ENCODE measurements around the gene CBFB.

Gene CBFB

DNA sequence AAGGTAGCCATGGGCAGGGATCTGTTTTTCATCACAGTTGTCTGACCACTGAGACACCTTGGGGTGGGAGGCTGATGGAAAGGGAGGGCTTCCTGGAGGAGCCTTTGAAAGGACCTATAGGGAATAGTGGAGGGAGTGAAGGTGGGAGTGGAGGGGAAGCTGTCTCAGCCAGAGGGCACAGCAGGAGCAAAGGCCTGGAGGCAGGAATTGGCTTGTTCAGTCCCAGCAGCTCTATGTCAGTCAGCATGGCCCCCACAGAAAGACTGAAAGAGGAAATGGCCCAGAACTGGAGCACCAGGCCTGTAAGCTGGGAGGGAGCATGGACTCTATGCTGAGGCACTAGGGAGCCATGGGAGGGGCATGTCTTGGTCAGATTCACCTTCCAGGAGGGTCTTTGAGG is 12.8 kb upstream of the CBFB start:
- Histone ChIP-seq H3K27ac (ENCODE audit: low read depth in 2 of 2, low read length in 2 of 2) (no peak overlapping the region), H3K4me3 (ENCODE audit: low read length in 2 of 2) (no peak overlapping the region), H3K9ac (ENCODE audit: low read depth in 1 of 2, low read length in 2 of 2) (no peak overlapping the region), H3K27me3 (ENCODE audit: control insufficient read depth in 2 of 2, insufficient read depth in 2 of 2, low read length in 2 of 2) (peaks cover 12 to 20% of the 10 kb centered on the region in 2 donors), H3K36me3 (ENCODE audit: control insufficient read depth in 2 of 2, insufficient read depth in 2 of 2, low read length in 2 of 2) (no peaks in the 10 kb centered on the region), H3K9me3 (ENCODE audit: control insufficient read depth in 2 of 2, low read length in 2 of 2) (no peaks in the 10 kb centered on the region), H3K4me1 (ENCODE audit: control insufficient read depth in 2 of 2, insufficient read depth in 2 of 2, low read length in 2 of 2) (peaks cover 9 to 11% of the 10 kb centered on the region in 2 donors)

DNA sequence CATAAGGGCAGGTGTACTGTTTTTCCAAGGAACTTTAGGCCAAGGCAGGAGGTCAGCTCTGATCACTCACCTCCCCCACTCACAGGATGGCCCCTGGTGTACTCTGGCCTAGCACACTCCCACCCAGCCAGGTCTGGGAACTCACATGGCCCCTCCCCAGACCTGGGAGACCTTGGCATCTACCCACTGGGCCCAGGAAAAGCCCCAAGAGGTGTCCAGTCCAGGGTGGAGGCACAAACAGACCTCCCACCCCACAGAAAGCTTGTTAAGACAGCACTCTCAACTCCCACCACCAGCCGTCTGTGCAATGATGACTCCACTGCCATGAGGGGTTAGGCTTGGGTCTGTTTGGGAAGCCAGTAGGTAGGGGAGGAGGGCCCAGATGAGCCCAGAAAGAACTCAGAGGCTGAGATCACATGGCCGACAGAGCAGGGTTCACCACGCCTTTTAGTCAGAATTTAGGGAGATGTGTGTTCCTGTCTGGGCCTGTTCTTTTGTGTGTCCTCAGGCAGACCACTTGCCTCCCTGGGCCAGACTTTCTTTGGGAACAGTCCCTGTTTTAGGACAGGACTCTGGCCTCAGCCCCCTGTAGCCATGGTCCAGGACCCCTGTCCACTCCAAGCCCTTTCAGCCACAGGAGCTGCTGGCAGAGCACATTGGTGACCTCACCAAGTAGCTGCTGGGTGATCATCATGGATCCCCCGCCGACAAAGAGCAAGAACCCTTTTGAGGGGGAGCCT is 12.1 kb upstream of the CBFB start:
- H3K4me3 ChIP-seq (ENCODE audit: low read length in 2 of 2), result no peak overlapping the region
- H3K36me3 ChIP-seq (ENCODE audit: control insufficient read depth in 2 of 2, insufficient read depth in 2 of 2, low read length in 2 of 2), result no peaks in the 10 kb centered on the region
- no peak overlapping the region for H3K27ac ChIP-seq (ENCODE audit: low read depth in 2 of 2, low read length in 2 of 2)
- peaks cover 9 to 11% of the 10 kb centered on the region in 2 donors for H3K4me1 ChIP-seq (ENCODE audit: control insufficient read depth in 2 of 2, insufficient read depth in 2 of 2, low read length in 2 of 2)
- H3K27me3 ChIP-seq (ENCODE audit: control insufficient read depth in 2 of 2, insufficient read depth in 2 of 2, low read length in 2 of 2), result peaks cover 12 to 20% of the 10 kb centered on the region in 2 donors
- H3K9ac ChIP-seq (ENCODE audit: low read depth in 1 of 2, low read length in 2 of 2), result no peak overlapping the region
- H3K9me3 ChIP-seq (ENCODE audit: control insufficient read depth in 2 of 2, low read length in 2 of 2), result no peaks in the 10 kb centered on the region

- H3K27me3 ChIP-seq (ENCODE audit: control insufficient read depth in 2 of 2, insufficient read depth in 2 of 2, low read length in 2 of 2), result peaks cover 12 to 20% of the 10 kb centered on the region in 2 donors
Measured at GRCh38 chr16:67017421-67017750, 11.6 kb upstream of the CBFB start.

GRCh38 chr16:67017810-67018488 is 11.0 kb upstream of the CBFB start:
- H3K36me3 ChIP-seq (ENCODE audit: control insufficient read depth in 2 of 2, insufficient read depth in 2 of 2, low read length in 2 of 2), result no peaks in the 10 kb centered on the region
- H3K27ac ChIP-seq (ENCODE audit: low read depth in 2 of 2, low read length in 2 of 2), result no peak overlapping the region
- peaks cover 9 to 11% of the 10 kb centered on the region in 2 donors for H3K4me1 ChIP-seq (ENCODE audit: control insufficient read depth in 2 of 2, insufficient read depth in 2 of 2, low read length in 2 of 2)
- no peak overlapping the region for H3K9ac ChIP-seq (ENCODE audit: low read depth in 1 of 2, low read length in 2 of 2)
- H3K4me3 ChIP-seq (ENCODE audit: low read length in 2 of 2), result no peak overlapping the region
- H3K9me3 ChIP-seq (ENCODE audit: control insufficient read depth in 2 of 2, low read length in 2 of 2), result no peaks in the 10 kb centered on the region
- peaks cover 12 to 19% of the 10 kb centered on the region in 2 donors for H3K27me3 ChIP-seq (ENCODE audit: control insufficient read depth in 2 of 2, insufficient read depth in 2 of 2, low read length in 2 of 2)

More at GRCh38 chr16:67017421-67017750, 11.6 kb upstream of the CBFB start:
- no peaks in the 10 kb centered on the region for H3K9me3 ChIP-seq (ENCODE audit: control insufficient read depth in 2 of 2, low read length in 2 of 2)
- no peaks in the 10 kb centered on the region for H3K36me3 ChIP-seq (ENCODE audit: control insufficient read depth in 2 of 2, insufficient read depth in 2 of 2, low read length in 2 of 2)
- H3K9ac ChIP-seq (ENCODE audit: low read depth in 1 of 2, low read length in 2 of 2), result no peak overlapping the region
- H3K4me1 ChIP-seq (ENCODE audit: control insufficient read depth in 2 of 2, insufficient read depth in 2 of 2, low read length in 2 of 2), result peaks cover 9 to 11% of the 10 kb centered on the region in 2 donors
- H3K27ac ChIP-seq (ENCODE audit: low read depth in 2 of 2, low read length in 2 of 2), result no peak overlapping the region
- H3K4me3 ChIP-seq (ENCODE audit: low read length in 2 of 2), result no peak overlapping the region

DNA sequence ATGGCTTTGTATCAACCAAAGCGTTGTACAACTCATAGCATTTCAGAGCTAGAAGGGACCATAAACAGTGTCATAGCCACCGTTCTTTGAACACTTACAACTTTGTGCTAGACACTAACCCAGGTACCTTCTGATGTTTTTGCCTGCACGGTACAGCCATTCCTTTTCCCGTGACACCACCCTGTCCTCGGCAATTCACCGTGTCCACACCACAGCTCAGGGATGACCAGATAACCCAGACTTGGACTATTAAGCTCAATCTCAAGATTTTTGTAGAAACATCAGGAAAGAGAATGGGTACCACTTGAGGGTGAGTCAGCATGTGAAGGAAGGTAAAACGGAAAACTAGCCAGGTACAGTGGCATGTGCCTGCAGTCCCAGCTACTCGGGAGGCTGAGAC is 9.8 kb upstream of the CBFB start:
- H3K27ac ChIP-seq (ENCODE audit: low read depth in 2 of 2, low read length in 2 of 2), result no peak overlapping the region
- H3K4me3 ChIP-seq (ENCODE audit: low read length in 2 of 2), result no peak overlapping the region
- peaks cover 3 to 4% of the 10 kb centered on the region in 2 donors for H3K4me1 ChIP-seq (ENCODE audit: control insufficient read depth in 2 of 2, insufficient read depth in 2 of 2, low read length in 2 of 2)
- no peak overlapping the region for H3K9ac ChIP-seq (ENCODE audit: low read depth in 1 of 2, low read length in 2 of 2)
- no peaks in the 10 kb centered on the region for H3K36me3 ChIP-seq (ENCODE audit: control insufficient read depth in 2 of 2, insufficient read depth in 2 of 2, low read length in 2 of 2)
- no peaks in the 10 kb centered on the region for H3K9me3 ChIP-seq (ENCODE audit: control insufficient read depth in 2 of 2, low read length in 2 of 2)
- peaks cover 6 to 10% of the 10 kb centered on the region in 2 donors for H3K27me3 ChIP-seq (ENCODE audit: control insufficient read depth in 2 of 2, insufficient read depth in 2 of 2, low read length in 2 of 2)

DNA sequence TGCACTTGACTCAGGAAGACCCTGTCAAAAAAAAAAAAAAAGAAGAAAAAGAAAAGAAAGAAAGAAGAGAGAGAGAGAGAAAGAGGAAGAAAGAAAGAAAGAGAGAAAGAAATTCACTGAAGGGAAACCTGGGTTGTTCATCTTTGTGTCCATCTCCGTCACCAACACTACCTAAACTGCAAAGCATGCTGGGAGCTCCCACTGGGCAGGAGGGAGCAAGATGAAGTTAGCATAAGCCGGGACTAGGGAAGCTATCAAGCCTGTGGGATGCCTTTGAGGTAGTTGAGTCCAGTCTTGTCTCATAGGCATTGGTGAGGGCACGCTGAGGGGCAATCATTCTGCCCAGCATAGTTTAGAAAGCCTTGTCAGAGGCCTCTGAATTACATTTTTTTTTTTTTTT is 7.6 kb upstream of the CBFB start:
- Histone ChIP-seq H3K9me3 (ENCODE audit: control insufficient read depth in 2 of 2, low read length in 2 of 2) (no peaks in the 10 kb centered on the region), H3K36me3 (ENCODE audit: control insufficient read depth in 2 of 2, insufficient read depth in 2 of 2, low read length in 2 of 2) (no peaks in the 10 kb centered on the region), H3K27me3 (ENCODE audit: control insufficient read depth in 2 of 2, insufficient read depth in 2 of 2, low read length in 2 of 2) (peaks cover 0 to 1% of the 10 kb centered on the region in 2 donors), H3K4me3 (ENCODE audit: low read length in 2 of 2) (no peak overlapping the region), H3K9ac (ENCODE audit: low read depth in 1 of 2, low read length in 2 of 2) (no peak overlapping the region), H3K27ac (ENCODE audit: low read depth in 2 of 2, low read length in 2 of 2) (no peak overlapping the region), H3K4me1 (ENCODE audit: control insufficient read depth in 2 of 2, insufficient read depth in 2 of 2, low read length in 2 of 2) (no peaks in the 10 kb centered on the region)

GRCh38 chr16:67022531-67023214 is 6.3 kb upstream of the CBFB start:
- Histone ChIP-seq H3K27me3 (ENCODE audit: control insufficient read depth in 2 of 2, insufficient read depth in 2 of 2, low read length in 2 of 2) (no peaks in the 10 kb centered on the region), H3K36me3 (ENCODE audit: control insufficient read depth in 2 of 2, insufficient read depth in 2 of 2, low read length in 2 of 2) (no peaks in the 10 kb centered on the region), H3K9me3 (ENCODE audit: control insufficient read depth in 2 of 2, low read length in 2 of 2) (no peaks in the 10 kb centered on the region), H3K27ac (ENCODE audit: low read depth in 2 of 2, low read length in 2 of 2) (no peak overlapping the region), H3K4me3 (ENCODE audit: low read length in 2 of 2) (no peak overlapping the region), H3K9ac (ENCODE audit: low read depth in 1 of 2, low read length in 2 of 2) (no peak overlapping the region), H3K4me1 (ENCODE audit: control insufficient read depth in 2 of 2, insufficient read depth in 2 of 2, low read length in 2 of 2) (no peaks in the 10 kb centered on the region)

DNA sequence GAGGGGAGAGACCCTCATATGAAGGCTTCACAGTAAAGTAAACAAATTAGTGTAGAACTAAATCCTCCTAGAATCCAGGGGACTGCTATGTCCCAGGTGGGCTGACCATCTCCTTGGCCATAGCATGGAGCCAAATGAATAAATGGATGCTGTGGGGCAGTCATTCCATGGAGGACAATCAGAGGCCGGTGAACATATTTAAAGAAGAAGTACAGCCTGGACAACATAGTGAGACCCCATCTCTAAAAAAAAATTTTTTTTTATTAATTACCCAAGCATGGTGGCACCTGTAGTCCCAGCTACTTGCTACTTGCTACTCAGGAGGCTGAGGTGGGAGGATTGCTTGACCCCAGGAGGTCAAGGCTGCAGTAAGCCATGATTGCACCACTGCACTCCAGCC is 5.3 kb upstream of the CBFB start:
- Histone ChIP-seq H3K9me3 (ENCODE audit: control insufficient read depth in 2 of 2, low read length in 2 of 2) (no peaks in the 10 kb centered on the region), H3K27me3 (ENCODE audit: control insufficient read depth in 2 of 2, insufficient read depth in 2 of 2, low read length in 2 of 2) (no peaks in the 10 kb centered on the region), H3K9ac (ENCODE audit: low read depth in 1 of 2, low read length in 2 of 2) (no peak overlapping the region), H3K27ac (ENCODE audit: low read depth in 2 of 2, low read length in 2 of 2) (no peak overlapping the region), H3K36me3 (ENCODE audit: control insufficient read depth in 2 of 2, insufficient read depth in 2 of 2, low read length in 2 of 2) (no peaks in the 10 kb centered on the region), H3K4me1 (ENCODE audit: control insufficient read depth in 2 of 2, insufficient read depth in 2 of 2, low read length in 2 of 2) (peaks cover 0 to 4% of the 10 kb centered on the region in 2 donors), H3K4me3 (ENCODE audit: low read length in 2 of 2) (no peak overlapping the region)

- no peaks in the 10 kb centered on the region for H3K9me3 ChIP-seq (ENCODE audit: control insufficient read depth in 2 of 2, low read length in 2 of 2)
- H3K4me1 ChIP-seq (ENCODE audit: control insufficient read depth in 2 of 2, insufficient read depth in 2 of 2, low read length in 2 of 2), result peaks cover 0 to 4% of the 10 kb centered on the region in 2 donors
- H3K36me3 ChIP-seq (ENCODE audit: control insufficient read depth in 2 of 2, insufficient read depth in 2 of 2, low read length in 2 of 2), result no peaks in the 10 kb centered on the region
- H3K27ac ChIP-seq (ENCODE audit: low read depth in 2 of 2, low read length in 2 of 2), result no peak overlapping the region
- H3K27me3 ChIP-seq (ENCODE audit: control insufficient read depth in 2 of 2, insufficient read depth in 2 of 2, low read length in 2 of 2), result no peaks in the 10 kb centered on the region
- no peak overlapping the region for H3K4me3 ChIP-seq (ENCODE audit: low read length in 2 of 2)
- no peak overlapping the region for H3K9ac ChIP-seq (ENCODE audit: low read depth in 1 of 2, low read length in 2 of 2)
Measured at GRCh38 chr16:67024384-67025209, 4.4 kb upstream of the CBFB start.

All from mucosa of rectum (tissue), 2 donors.